Activated naive CD8-positive, alpha-beta T cell treated with anti-CD3 and anti-CD28 coated beads, Interleukin-2, amount 50 U/mL, for 24 hours (primary cell): ENCODE measurements around the gene SMCO1.
"Not testable (repeated sequence)": the region's sequence is repeated elsewhere in the genome, so short reads cannot be mapped to it uniquely, and the experiment has no call there.

ENCODE experiments used
- ATAC-seq: fragments of 150-1000 bp; cut with Tn5 transposase; one replicate; pipeline ENCODE4 v1.10.0; 2021
- DNase-seq: peaks from one replicate; pipeline ENCODE4 v3.0.0; 2021
- H3K27ac Mint-ChIP-seq: one replicate; pipeline ENCODE4 v1.8.0; 2021; ENCODE audit warnings: mild to moderate bottlenecking, mixed read lengths
- H3K27me3 Mint-ChIP-seq: one replicate; pipeline ENCODE4 v1.8.0; 2021; ENCODE audit warnings: mixed read lengths
- H3K36me3 Mint-ChIP-seq: one replicate; pipeline ENCODE4 v1.8.0; 2021; ENCODE audit warnings: low read depth, mixed read lengths
- H3K4me1 Mint-ChIP-seq: one replicate; pipeline ENCODE4 v1.8.0; 2021; ENCODE audit warnings: mixed read lengths
- H3K4me3 Mint-ChIP-seq: one replicate; pipeline ENCODE4 v1.8.0; 2021; ENCODE audit warnings: mild to moderate bottlenecking, moderate library complexity, mixed read lengths
- H3K9me3 Mint-ChIP-seq: one replicate; pipeline ENCODE4 v1.8.0; 2021; ENCODE audit warnings: mixed read lengths

Gene SMCO1

DNA sequence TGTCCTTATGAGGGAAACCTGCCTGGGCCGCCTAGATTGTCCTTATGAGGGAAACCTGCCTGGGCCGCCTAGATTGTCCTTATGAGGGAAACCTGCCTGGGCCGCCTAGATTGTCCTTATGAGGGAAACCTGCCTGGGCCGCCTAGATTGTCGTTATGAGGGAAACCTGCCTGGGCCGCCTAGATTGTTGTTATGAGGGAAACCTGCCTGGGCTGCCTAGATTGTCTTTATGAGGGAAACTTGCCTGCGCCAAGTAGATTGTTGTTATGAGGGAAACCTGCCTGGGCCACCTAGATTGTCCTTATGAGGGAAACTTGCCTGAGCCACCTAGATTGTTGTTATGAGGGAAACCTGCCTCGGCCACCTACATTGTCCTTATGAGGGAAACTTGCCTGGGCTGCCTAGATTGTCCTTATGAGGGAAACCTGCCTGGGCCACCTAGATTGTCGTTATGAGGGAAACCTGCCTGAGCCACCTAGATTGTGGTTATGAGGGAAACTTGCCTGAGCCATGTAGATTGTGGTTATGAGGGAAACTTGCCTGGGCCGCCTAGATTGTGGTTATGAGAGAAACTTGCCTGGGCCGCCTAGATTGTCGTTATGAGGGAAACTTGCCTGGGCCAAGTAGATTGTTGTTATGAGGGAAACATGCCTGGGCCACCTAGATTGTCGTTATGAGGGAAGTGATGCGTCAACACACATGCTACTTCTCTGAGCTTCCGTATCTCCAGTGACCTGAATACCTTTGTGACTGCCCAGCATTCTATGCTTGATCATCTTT is 3.3 kb downstream of the SMCO1 start:
- Mint-ChIP-seq H3K27ac (peak overlapping the region; percentile 20), H3K9me3 (peaks cover 11% of the 10 kb centered on the region)
- H3K4me3 Mint-ChIP-seq, H3K27me3 Mint-ChIP-seq, ATAC-seq, H3K36me3 Mint-ChIP-seq, DNase-seq, H3K4me1 Mint-ChIP-seq: not testable (repeated sequence)

- not testable (repeated sequence) for DNase-seq, ATAC-seq, H3K27me3 Mint-ChIP-seq, H3K36me3 Mint-ChIP-seq, H3K4me1 Mint-ChIP-seq, H3K27ac Mint-ChIP-seq, H3K4me3 Mint-ChIP-seq
- peaks cover 14% of the 10 kb centered on the region for H3K9me3 Mint-ChIP-seq
Measured at GRCh38 chr3:196511108-196511507, 4.0 kb downstream of the SMCO1 start.

DNA sequence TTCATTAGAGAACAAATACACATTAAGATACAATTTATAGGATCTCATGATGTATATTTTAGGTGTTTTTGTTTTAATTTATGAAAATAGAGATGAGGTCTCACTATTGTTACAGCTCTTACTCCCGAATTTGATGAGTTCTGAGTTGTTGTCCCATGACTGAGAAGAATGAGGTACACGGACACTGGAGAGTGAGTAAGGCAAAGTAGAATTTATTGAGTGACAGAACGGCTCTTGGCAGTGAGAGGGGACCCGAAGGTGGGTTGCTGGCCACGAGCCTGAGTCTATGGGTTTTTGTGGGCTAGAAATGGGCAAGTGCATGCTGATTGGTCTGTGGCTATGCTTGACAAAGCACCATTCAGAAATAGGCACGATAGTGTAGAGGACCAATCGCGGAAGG is 8.5 kb downstream of the SMCO1 start:
- peaks cover 7% of the 10 kb centered on the region for H3K9me3 Mint-ChIP-seq
- no peak for DNase-seq
- no peak for ATAC-seq

GRCh38 chr3:196504556-196504955 is 10.6 kb downstream of the SMCO1 start:
- Mint-ChIP-seq H3K27me3 (no peaks in the 10 kb centered on the region), H3K27ac (no peak overlapping the region)

More for the DNA sequence above, 8.5 kb downstream of the SMCO1 start:
- Mint-ChIP-seq H3K36me3 (peaks cover 12% of the 10 kb centered on the region), H3K27me3 (no peaks in the 10 kb centered on the region), H3K4me1 (peaks cover 13% of the 10 kb centered on the region), H3K4me3 (no peak overlapping the region), H3K27ac (no peak overlapping the region)

DNA sequence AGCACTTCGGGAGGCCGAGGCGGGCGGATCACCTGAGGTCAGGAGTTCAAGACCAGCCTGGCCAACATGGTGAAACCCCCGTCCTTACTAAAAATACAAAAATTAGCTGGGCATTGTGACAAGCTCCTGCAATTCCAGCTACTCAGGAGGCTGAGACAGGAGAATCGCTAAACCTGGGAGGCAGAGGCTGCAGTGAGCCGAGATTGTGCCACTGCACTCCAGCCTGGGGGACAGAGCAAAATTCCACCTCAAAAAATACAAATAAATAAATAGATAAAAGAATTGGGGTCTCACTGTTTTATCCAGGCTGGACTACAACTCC is 11.1 kb downstream of the SMCO1 start:
- peaks cover 34% of the 10 kb centered on the region for H3K4me1 Mint-ChIP-seq
- ATAC-seq, H3K9me3 Mint-ChIP-seq, H3K27me3 Mint-ChIP-seq, DNase-seq: not testable (repeated sequence)
- H3K4me3 Mint-ChIP-seq, result peak overlapping the region; percentile 100
- peak overlapping the region; percentile 100 for H3K27ac Mint-ChIP-seq
- H3K36me3 Mint-ChIP-seq, result peaks cover 32% of the 10 kb centered on the region

More at GRCh38 chr3:196504556-196504955, 10.6 kb downstream of the SMCO1 start:
- H3K4me3 Mint-ChIP-seq, result no peak overlapping the region
- H3K9me3 Mint-ChIP-seq, result peaks cover 7% of the 10 kb centered on the region
- H3K4me1 Mint-ChIP-seq, result peaks cover 29% of the 10 kb centered on the region
- ATAC-seq (no peak), DNase-seq (no peak)
- H3K36me3 Mint-ChIP-seq, result peaks cover 27% of the 10 kb centered on the region

DNA sequence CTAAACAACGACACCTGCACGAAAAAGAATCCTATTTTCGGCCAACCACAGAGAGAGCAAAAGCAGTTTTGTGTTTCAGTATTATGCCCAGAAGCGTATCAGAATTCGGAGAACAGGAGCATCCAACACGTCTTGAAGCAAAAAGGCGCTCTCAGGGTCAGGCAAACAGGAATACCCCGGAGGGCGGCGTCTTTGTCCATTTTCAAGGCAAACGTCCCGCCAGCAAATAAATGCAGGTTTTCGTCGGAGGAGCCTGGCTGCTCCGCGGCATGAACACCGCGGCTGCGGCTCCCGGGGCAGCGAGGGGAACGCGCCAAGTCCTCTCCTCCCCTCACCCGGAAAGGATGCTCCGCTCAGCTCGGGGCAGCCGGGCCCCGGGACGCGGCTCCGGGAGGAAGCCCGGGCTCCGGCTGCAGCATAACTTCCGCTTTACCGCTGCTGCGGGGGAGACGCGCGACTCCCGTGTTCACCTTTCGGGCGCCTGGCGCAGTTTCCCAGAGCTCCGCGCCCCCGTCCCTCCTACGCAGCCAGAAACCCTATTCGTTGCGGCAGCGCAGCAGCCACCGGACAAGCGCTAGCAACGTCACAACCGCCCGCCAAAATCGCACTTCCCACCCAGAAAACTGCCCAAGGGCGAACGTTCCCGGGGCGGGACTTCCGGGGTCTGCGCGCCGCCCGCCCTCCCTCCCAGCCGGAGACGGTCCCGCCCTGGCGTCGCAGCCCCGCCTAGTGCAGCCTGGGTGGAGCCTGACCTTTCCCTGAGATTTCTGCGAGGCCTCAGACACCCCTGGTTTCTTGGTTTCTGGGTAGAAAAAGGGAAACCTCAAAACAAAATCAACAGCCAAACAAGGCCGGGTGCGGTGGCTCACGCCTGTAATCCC is 11.7 kb downstream of the SMCO1 start, which contains the start of gene RNF168:
Gene RNF168 (minus strand): TSS at position 573 of the 881 bp plus-strand sequence. CDS start 595 bp downstream, outside the sequence.
- DNase-seq (peak; percentile 98), ATAC-seq (peak; percentile 88)
- Mint-ChIP-seq H3K36me3 (peaks cover 37% of the 10 kb centered on the region), H3K9me3 (peaks cover 7% of the 10 kb centered on the region), H3K27ac (peak within 1 kb of the TSS; percentile 100), H3K27me3 (no peaks in the 10 kb centered on the region), H3K4me3 (peak within 1 kb of the TSS; percentile 100), H3K4me1 (peaks cover 40% of the 10 kb centered on the region)

DNA sequence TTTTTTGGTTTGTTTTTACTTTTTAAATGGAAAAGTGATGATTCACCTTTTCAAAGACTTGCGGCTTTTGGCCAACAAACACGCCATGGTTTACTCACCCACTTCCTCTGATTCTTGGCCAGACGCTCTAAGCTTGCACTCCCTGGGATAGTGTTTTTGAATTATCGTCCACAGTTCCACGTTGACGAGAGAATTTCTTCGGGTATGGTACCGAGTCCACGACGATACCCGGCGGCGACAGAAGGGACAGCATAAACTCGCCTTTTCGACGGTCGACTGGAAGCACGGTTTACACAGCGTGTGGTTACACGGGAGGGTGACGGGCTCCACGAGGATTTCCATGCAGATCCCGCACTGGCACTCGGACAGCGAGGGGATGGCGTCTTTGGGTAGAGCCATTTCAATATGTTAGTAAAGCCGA is 12.4 kb downstream of the SMCO1 start:
- peak; percentile 52 for DNase-seq
- Mint-ChIP-seq H3K36me3 (peaks cover 41% of the 10 kb centered on the region), H3K27ac (peak overlapping the region; percentile 100), H3K4me3 (peak overlapping the region; percentile 100), H3K4me1 (peaks cover 45% of the 10 kb centered on the region), H3K27me3 (no peaks in the 10 kb centered on the region), H3K9me3 (peaks cover 7% of the 10 kb centered on the region)
- peak; percentile 31 for ATAC-seq

GRCh38 chr3:196501316-196502044 is 13.7 kb downstream of the SMCO1 start:
- DNase-seq (no peak), ATAC-seq (no peak)
- Mint-ChIP-seq H3K4me1 (peaks cover 49% of the 10 kb centered on the region), H3K9me3 (peaks cover 4% of the 10 kb centered on the region), H3K36me3 (peaks cover 49% of the 10 kb centered on the region), H3K27me3 (no peaks in the 10 kb centered on the region), H3K27ac (peak overlapping the region; percentile 100), H3K4me3 (peak overlapping the region; percentile 100)

GRCh38 chr3:196499807-196500524 is 15.2 kb downstream of the SMCO1 start:
- Mint-ChIP-seq H3K27ac (peak overlapping the region; percentile 100), H3K27me3 (no peaks in the 10 kb centered on the region), H3K4me1 (peaks cover 53% of the 10 kb centered on the region), H3K4me3 (peak overlapping the region; percentile 100), H3K9me3 (no peaks in the 10 kb centered on the region), H3K36me3 (peaks cover 61% of the 10 kb centered on the region)
- ATAC-seq (no peak), DNase-seq (peak; percentile 32)

- peak overlapping the region; percentile 100 for H3K27ac Mint-ChIP-seq
- H3K4me1 Mint-ChIP-seq, result peaks cover 52% of the 10 kb centered on the region
- ATAC-seq, result no peak
- DNase-seq, result no peak
- H3K9me3 Mint-ChIP-seq, result no peaks in the 10 kb centered on the region
- peak overlapping the region; percentile 100 for H3K4me3 Mint-ChIP-seq
- no peaks in the 10 kb centered on the region for H3K27me3 Mint-ChIP-seq
- H3K36me3 Mint-ChIP-seq, result peaks cover 62% of the 10 kb centered on the region
Measured at GRCh38 chr3:196499061-196499460, 16.1 kb downstream of the SMCO1 start.

GRCh38 chr3:196498297-196498696 is 16.8 kb downstream of the SMCO1 start:
- no peaks in the 10 kb centered on the region for H3K27me3 Mint-ChIP-seq
- H3K4me1 Mint-ChIP-seq, result peaks cover 49% of the 10 kb centered on the region
- H3K36me3 Mint-ChIP-seq, result peaks cover 62% of the 10 kb centered on the region
- H3K27ac Mint-ChIP-seq, result no peak overlapping the region
- DNase-seq (no peak), ATAC-seq (no peak)
- no peaks in the 10 kb centered on the region for H3K9me3 Mint-ChIP-seq
- no peak overlapping the region for H3K4me3 Mint-ChIP-seq

GRCh38 chr3:196496183-196496582 is 19.0 kb downstream of the SMCO1 start:
- no peaks in the 10 kb centered on the region for H3K9me3 Mint-ChIP-seq
- H3K27ac Mint-ChIP-seq, result no peak overlapping the region
- DNase-seq, result no peak
- H3K27me3 Mint-ChIP-seq, result no peaks in the 10 kb centered on the region
- peaks cover 45% of the 10 kb centered on the region for H3K4me1 Mint-ChIP-seq
- no peak overlapping the region for H3K4me3 Mint-ChIP-seq
- no peak for ATAC-seq
- H3K36me3 Mint-ChIP-seq, result peaks cover 52% of the 10 kb centered on the region

DNA sequence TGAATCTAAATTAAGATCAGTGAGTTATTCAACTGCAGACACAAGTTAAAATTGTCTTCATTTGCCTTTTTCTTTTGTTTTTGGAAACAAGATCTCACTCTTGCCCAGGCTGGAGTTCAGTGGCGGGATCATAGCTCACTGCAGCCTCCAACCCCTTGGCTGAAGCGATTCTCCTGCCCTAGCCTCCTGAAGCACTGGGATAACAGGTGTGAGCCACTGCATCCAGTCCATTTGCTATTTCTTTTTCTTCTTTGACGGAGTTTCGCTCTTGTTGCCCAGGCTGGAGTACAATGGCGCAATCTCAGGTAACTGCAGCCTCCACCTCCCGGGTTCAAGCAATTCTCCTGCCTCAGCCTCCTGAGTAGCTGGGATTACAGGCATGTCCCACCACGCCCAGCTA is 21.9 kb downstream of the SMCO1 start:
- no peak overlapping the region for H3K4me3 Mint-ChIP-seq
- no peaks in the 10 kb centered on the region for H3K27me3 Mint-ChIP-seq
- H3K4me1 Mint-ChIP-seq, result peaks cover 26% of the 10 kb centered on the region
- no peaks in the 10 kb centered on the region for H3K9me3 Mint-ChIP-seq
- ATAC-seq (no peak), DNase-seq (no peak)
- peaks cover 29% of the 10 kb centered on the region for H3K36me3 Mint-ChIP-seq
- H3K27ac Mint-ChIP-seq, result no peak overlapping the region

- H3K4me3 Mint-ChIP-seq, result no peak overlapping the region
- ATAC-seq (no peak), DNase-seq (no peak)
- no peaks in the 10 kb centered on the region for H3K27me3 Mint-ChIP-seq
- H3K9me3 Mint-ChIP-seq, result no peaks in the 10 kb centered on the region
- H3K27ac Mint-ChIP-seq, result no peak overlapping the region
- H3K36me3 Mint-ChIP-seq, result peaks cover 28% of the 10 kb centered on the region
- H3K4me1 Mint-ChIP-seq, result peaks cover 20% of the 10 kb centered on the region
Measured at GRCh38 chr3:196492080-196492479, 23.1 kb downstream of the SMCO1 start.
